Right kidney (tissue), 1 donor: ENCODE data around the gene CDCA4.

Experiments used
- DNase-seq: peaks from one replicate; pipeline ENCODE4 v3.0.0-alpha.2; 2016

The CDCA4 gene

GRCh38 chr14:104975481-104976197 is 45.2 kb downstream of the CDCA4 start:
- DNase-seq, result no peak

GRCh38 chr14:104974665-104975390 is 46.1 kb downstream of the CDCA4 start:
- no peak for DNase-seq

DNA sequence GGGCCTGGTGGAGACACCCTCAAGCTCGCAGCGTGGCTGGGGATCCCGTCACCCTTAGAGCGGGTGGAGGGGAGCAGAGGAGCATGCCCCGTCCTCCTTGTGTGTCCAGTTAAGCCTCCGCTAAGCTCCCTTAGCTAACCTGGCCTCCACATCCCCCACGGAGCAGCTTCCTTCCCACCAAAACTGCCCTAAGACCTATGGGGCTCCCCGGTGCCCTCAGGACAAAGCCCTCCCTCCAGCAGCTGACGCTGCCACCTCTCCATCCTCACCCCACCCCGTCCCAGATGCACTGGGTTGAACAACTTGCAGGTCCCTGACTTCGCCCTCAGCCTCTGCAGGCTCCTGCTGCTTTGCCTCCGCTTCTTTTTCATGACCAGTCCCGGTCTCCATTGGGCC is 46.7 kb downstream of the CDCA4 start:
- no peak for DNase-seq

DNA sequence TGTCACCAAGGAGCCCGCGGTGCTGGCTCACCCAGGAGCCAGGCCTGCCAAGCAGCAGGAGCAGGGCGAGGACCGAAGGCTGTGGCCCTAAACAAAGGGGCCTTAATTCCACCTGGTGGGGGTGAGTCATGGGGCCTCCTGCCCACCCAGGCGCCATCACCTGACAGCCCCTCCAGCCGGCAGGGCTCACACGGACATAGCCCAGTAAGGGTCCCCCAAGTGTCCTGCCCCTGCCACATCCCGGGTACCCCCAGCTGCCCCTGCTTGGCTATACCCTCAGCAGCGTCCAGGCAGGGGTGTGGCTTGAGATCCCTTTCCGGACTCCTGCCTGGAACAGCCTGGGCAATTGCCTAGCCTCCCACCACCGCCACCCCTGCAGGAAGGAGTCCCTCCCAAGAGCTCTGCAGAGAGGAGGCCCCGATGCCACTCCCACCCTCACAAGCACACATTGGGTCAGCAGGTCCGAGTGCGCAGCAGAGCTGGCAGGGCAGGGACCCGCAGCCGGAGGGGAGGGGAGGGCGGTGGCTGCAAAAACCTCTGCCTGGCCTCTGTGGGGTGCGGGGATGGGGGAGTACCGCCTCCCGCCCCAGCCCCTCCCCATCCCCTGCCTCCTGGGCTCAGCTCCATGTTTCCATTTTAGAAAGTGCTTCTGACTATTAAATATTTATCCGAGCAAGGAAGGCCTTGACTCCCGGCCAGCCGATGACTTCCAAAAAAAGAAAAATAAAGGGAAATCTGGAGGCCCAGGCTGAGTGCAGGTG is 47.3 kb downstream of the CDCA4 start:
- DNase-seq, result no peak

GRCh38 chr14:104973135-104973384 is 47.8 kb downstream of the CDCA4 start:
- DNase-seq, result no peak

DNA sequence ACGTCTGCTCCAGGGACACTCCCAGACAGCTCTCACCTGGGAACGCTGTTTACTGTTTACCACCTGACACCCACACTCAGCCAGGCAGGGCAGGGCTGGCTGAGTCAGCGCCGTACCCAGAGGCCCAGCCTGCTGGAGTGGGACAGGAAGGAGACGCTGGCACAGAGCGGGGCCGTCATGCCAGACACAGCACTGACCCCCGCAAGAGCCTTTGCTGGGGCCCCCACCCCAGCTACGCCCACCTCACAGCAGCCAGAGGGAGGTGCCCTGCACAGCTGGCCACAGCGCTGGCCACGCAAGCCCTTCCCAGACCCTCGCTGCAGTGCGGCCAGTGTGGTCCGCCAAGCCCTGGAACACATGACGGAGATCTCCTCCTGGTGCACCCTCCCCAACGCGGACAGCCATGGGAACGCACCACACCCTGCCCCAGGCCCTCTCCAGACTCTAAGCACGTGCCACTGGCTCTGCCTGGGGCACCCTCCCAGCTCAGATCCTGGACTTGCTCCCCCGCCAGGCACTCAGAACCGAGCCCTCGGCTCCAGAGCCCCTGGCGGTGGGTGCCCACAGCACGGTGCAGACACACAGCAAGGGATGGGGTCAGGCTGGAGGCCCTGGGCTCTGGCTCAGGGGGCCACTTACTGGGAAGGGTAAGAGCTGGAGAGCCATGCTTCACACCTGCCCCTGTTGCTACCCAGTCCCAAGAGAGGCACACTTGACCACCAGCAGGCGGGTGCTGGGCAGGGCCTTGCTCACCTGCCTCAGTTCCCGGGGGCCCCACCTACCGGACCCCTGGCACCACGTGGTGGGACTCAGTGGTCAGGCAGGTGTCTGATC is 48.4 kb downstream of the CDCA4 start:
- no peak for DNase-seq

GRCh38 chr14:104971447-104972240 is 49.2 kb downstream of the CDCA4 start:
- no peak for DNase-seq

GRCh38 chr14:104970231-104971068 is 50.4 kb downstream of the CDCA4 start:
- DNase-seq, result no peak

GRCh38 chr14:104969741-104970230 is 51.1 kb downstream of the CDCA4 start:
- DNase-seq, result no peak

- DNase-seq, result peak; percentile 65
These were observed 52.1 kb downstream of the CDCA4 start for GRCh38 chr14:104968541-104969401.

GRCh38 chr14:104968153-104968527 is 52.7 kb downstream of the CDCA4 start:
- no peak for DNase-seq

- DNase-seq, result peak; percentile 76
These were observed 53.3 kb downstream of the CDCA4 start for GRCh38 chr14:104967386-104968152.

DNA sequence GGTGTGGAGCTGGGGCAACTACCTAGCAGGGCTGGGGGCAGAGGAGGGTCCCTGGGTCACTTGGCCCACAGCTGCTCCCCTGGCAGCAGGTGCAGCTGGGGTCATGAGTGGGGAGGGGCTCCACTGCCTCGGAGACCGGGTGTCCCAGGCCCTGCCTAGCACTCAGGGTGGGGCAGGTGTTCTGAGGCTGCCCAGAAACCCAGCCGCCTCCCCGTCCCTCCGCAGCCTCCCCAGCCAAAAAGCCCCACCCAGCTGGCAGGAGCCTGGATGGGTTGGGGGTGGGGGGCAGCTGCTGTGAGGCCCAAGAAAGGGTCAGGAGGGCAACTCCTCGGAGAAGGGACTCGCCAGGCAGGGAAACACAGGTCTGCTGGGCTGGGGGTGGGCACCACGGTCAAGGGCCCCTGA is 53.9 kb downstream of the CDCA4 start:
- DNase-seq, result peak; percentile 3

DNA sequence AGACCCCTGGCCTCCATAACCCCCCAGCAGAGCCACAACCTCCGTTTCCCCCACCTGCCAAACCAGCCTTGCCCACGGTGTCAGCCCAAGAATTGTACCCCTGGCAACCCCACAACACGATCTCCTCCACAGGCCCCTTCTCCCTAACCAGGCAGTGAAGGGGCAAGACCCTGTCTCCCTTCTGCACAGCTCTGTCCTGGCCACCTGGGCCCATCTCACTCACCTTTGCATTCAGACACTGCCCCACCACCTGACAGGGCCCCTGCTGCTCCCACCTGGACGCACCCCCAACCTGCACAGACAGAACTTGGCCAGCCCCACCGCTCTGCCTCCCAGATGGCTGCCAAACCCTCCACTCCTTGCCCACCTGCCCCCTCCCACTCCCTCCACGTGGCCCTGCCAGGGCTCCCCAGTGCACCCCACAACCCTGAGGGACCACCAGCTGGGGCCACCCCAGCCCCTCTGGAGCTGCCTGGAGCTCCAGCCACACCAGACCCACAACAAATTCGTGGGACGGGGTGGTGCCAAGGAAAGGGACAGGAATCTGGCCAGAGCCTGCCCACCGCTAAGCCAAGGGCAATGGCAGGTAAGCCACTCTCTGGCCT is 54.5 kb downstream of the CDCA4 start:
- DNase-seq, result no peak

- no peak for DNase-seq
These were observed 55.2 kb downstream of the CDCA4 start for GRCh38 chr14:104965561-104966231.

DNA sequence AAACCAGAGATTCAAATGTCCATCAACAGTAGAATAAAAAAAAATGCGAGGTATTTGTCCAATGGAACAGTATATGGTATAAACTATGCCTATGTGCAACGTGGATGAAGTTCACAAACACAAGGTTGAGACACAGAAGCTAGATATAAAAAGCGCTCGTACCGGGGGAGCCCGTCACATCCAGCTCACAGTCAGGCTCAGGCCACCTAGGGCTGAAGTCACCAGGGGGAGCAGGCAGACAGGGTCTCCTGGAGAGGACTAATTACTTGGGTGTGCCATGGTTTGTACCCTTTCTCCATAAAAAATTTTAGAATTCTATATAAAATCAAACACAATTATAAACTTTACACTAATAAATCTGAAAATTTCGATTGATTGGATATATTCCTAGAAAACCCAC is 56.3 kb downstream of the CDCA4 start:
- no peak for DNase-seq
